NCI-H2029 treated with DMSO at 0.1 percent for 48 hours (cell line): ENCODE measurements around the gene PLPP3.

ENCODE experiments used
- DNase-seq: peaks from one replicate; lab custom pipeline; 2025; lab: John Stamatoyannopoulos, UW

Gene PLPP3

DNA sequence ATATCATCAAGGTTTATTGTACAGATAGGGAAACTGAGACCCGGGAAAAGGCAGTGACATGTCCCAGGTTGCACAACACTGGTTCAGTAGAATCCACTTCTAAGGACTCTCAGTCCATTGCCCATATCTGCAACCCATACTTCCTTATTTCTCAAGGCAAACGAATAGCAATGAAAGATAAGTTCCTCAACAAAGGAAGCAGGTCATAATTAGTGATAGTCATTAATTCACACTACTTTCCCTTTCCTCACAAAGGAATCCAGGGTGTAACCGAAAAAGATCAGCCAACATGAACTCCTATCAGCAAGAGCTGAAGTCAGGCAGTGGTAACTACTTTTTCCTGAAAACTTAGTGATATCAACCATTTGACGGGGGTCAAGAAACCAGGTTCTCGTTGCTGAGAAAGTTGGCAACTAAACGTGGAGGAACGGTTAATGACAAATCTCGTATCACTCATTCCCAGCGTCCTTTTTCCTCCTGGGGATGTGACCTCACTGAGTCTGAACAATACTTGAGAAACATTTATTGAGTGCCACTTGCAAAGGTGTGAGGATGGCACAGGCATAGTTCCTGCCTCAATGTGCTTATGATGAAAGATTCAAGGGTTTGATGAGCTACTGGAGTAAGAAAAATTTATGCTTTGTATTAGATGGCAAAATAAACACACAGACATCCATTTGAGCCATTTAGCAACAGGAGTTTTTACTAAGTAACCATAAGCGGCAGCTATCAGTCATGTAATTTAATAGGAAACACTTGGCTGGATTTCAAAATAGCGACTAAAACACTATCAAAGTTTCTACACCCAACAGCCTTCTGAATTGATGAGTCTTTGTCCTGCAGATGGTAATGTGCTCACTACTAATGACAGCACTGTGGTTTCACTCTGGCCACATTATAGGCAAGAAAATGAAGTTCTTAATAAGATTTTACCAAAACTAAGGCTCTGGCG, 82.3 kb downstream of the PLPP3 start:
- no peak for DNase-seq

DNA sequence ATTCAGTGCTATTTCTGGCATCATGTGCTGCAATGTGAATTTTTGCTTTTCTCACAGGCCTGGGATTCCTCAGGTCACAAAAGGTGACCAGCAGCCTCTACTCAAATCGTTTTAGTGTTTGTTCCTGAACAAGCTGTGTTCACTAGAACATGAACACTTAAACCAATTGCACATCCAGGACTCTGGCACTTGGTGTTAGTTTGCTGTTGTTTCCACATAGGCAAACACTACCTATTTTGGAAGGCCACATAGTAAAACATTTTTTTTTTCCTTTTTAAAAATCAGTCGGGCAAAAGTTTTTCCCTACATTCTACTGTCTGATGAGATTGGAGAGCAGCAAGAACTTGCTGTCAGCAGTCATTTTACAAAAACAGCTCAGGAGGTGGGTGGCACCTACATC, 83.2 kb downstream of the PLPP3 start:
- DNase-seq, result no peak

DNA sequence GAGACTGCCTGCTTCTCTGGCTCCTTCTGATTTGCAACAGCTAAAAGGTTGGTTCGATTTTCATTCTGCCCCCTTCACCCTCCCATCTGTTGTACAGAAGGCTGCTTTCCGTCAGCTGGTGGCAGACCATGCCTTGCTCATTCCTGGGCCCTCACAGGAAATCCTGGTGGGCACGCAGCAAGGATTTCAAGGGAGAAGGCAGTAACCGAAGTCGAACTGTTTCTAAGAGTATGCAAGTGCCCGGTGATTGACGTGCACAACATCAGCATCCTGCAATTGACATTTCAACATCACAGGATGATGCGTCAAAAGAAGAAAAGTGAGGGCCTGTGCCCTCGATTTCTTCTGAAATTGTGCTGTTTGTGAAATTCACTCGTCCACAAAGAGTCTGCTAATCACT, 83.8 kb downstream of the PLPP3 start:
- no peak for DNase-seq

DNA sequence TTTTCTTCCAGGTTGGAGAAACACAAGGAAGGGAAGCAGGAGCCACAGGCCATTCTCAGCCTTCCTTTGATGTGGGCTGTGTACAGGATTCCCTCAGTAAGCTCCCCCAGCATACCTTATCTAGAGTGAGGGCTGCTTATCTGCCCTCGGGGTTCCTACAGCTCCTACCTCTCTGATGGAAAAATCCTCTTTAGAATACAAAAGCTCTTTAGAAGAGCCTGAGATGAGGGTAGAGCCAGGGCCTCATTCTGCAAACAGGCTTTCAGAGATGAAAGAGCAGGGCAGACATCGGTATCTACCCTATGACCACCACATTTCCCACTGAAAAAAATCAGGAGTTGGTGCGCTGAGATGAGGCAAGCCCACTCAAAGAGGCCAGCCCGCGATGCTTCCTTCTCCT, 85.1 kb downstream of the PLPP3 start:
- DNase-seq, result no peak

DNA sequence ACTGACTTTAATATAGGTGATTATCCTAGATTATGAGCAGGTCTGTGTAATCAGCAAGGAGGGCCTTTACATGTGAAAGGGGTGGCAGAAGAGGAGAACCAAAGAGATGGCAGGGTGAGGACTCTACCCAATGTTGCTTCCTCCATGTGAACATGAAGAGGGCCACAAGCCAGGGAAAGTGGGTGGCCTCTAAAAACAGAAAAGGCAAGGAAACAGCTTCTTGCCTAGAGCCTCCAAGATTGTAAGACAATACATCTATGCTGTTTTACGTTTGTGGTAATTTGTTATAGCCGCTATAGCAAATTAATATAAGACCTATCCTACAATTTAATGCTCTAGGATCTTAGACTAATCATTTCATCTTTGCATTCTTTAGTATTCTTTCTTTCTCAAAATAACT, 85.5 kb downstream of the PLPP3 start:
- no peak for DNase-seq

DNA sequence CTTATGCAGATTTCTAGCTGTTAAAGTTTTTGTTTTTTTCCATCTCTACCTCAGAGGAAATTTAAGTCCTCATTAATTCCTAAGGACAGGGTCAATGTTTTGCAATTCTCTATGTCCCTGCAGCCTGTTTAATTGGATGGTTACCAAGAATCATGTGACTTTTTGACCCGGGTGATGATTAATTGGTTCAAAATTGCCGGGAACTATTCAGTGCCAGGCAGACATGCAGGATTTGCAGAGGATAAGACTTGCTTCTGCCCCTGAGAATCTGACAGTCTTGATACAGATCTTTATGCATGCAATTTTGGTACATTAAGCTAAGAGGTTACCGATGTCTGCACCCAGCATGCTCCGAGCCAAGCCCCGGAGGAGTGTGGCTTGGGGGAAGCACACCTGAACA, 87.9 kb downstream of the PLPP3 start:
- DNase-seq, result no peak

DNA sequence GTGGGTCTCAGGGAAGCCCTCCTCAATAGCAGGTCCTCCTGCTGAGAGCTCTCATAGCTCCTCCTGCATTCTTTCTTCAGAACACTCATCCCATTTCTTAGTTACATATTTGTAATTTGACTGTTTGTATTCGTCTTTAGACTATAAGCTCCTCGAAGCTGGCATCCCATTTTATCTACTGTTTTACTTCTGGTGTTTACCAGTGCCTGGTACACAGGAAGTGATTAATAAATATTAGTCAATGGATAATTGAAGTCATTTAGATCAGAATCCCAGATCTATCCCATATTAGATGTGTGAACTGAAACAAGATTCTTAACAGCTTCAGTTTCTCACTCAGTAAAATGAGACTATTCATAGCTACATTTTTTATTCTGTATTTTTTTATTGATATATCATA, 88.7 kb downstream of the PLPP3 start:
- DNase-seq, result no peak

DNA sequence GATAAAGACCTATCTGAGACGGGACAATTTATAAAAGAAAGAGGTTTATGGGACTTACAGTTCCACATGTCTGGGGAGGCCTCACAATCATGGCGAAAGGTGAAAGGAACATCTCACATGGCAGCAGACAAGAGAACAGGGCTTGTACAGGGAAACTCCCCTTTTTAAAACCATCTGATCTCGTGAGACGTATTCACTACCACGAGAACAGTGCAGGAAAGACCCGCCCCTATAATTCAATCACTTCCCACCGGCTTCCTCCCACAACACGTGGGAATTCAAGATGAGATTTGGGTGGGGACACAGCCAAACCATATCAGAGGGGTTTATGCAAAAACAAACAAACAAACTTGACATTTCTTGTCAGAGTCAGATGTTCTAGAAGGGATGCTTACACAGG, 89.7 kb downstream of the PLPP3 start:
- no peak for DNase-seq

DNA sequence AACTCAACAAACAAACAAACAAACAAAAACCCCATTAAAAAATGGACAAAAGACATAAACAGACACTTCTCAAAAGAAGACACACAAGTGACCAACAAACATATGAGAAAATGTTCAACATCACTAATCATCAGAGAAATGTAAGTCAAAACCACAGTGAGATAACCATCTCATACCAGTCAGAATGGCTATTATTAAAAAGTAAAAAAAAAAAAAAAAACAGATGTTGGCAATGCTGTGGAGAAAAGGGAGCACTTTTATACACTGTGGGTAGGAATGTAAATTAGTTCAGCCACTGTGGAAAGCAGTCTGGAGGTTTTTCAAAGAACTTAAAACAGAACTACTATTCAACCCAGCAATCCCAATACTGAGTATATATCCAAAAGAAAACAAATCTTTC, 94.7 kb downstream of the PLPP3 start:
- DNase-seq, result no peak

DNA sequence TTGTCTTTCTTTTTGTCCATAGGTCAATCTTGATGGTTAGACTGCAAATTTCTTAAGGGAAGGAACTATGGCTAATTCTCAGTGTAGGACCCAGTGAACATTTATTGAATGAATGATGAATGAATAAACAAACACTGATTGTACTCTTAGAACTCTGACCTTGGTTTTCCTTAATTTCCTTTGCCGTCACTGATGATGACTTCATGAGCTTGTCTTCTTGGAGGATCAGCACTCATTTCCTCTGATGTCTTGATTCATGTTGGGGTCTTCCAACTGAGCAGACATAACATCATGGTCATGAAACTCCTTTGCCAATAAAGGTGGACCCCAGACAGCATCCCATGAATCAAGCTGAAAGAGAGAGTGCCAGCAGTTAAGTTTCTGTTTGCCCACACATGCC, 96.3 kb downstream of the PLPP3 start:
- DNase-seq, result no peak

DNA sequence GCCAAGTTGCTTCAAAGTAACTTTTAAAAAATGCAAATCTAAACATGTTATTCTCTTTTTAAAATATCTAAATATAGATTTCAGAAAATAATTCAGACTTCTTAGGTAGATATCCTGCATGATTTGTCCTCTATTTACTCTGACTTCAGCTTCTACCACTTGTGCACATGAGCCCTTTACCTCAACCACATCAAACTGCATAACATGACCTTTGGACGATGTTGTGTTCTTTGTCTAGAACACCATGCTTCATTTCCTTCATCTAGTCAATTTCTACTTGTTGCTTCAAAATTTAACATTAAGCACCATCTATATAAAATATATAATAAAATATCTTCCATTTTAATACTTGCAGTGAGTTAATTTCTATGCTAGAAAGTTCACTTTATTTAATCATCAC, 96.9 kb downstream of the PLPP3 start:
- DNase-seq, result no peak

DNA sequence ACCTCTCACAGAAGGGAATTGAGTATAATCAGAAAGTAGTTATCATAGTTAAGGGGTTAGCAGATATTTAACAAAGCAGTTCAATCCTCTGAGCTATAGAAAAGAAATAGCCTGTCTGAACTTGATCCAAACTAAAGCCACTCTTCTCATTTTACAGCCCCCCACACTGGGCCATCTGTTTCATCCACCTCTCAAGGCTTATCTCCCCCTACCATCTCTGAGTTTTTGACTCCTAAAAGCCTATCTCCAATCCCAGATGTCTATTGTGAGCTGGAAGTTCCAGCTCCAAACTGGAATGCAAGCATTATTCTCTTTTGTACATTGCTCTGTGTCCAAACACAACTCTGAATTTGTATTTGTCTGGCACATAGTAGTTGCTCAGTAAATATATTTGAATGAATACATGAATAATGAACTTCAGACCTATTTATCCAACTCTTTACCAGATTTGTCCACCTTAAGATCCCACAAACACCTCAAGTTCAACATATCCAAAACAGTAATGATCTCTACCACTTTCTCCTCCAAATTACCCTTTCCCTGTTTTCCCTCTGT, 98.1 kb downstream of the PLPP3 start:
- no peak for DNase-seq

DNA sequence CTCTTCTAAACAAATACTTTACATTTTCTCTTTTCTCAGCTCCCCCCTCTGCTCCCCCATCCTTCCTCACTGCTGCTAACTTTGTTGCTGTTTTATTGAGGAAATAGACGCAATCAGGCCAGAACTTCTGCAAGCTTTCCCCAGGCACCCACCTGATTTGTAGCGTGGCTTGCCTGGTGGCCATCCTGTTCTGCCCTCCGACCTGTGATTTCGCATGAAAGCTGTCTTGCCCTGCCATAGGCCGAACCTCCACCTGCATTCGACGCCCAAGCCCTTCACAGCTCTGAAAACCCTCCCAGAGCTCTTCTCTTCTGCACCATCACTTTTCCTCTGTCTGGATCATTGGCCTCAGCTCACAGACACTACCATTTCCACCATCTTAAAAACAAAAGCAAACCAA, 100.6 kb downstream of the PLPP3 start:
- no peak for DNase-seq

DNA sequence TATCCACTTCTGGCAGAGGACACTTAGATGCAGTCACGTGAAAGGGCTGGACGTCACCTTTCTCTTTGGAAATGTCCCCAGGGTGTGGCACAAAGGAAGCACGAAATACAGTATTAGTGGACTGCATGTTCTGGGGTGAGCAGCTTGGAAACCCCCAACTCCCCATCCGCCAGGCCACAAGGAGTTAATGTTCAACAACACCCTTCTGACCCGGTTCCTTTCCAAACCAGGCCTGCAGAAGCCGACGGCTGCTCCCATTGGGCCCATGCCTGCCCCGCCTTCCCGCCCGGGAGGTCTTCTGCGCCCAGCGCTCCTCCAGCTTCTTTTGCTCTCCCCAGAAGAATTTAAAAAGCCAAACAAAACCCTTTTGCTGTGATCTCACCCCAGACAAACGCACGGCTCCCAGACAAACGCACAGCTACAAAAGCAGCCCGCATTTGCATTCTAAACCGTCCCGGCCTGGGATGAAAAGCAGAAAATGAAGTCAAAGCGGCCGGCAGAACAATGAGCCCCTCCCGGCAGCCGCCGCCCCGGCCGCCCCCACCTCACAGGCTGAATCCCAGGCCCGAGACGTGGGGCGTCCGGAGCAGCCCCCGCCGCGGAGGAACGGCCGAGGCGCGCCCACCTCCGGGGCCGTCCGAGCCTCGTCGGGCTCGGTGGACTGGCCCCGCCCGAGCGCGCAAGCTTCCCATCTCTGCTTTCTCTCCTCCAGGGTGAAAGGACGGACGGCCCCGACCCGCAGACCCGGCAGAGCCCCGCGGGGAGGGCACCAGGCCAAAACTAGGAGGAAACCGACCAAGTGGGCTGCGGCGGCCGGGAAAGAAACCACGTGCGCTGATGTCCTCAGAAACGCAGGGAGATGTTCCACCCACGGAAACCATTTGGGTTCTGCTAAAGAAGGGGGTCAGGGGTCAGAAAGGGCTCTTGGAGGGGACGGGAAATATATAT, 101.9 kb downstream of the PLPP3 start:
- no peak for DNase-seq

DNA sequence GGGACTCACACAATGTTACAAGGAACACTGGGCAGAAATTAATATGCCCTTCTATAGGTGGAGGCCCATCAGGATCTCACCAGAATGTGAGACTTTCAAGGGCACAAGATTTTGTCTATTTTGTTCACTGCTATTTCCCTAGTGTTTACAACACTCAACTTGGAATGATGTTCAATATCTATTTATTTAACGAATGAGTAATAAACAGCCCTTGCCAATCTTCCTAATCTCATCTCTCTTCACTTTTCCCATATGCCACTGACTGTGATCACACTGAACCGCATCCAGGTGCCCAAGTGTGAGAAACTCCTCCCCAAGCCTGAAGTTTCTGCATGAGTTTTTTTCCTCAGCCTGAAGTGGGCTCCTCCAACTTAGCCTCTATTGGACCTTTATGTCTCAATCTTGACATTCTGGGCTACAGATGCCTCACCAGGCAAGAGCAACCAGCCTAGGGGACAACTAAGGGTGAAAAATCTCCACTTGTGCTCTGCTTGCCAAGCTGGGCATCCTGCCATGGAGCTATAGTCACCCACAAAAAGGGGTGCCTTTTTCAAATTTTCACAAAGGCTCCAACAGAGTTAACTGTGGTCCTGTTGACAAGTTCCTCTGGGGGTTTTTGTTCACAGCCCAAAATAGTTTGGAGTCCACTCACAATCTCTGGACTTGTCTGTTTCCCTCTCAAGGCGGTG, 105.6 kb downstream of the PLPP3 start:
- no peak for DNase-seq

DNA sequence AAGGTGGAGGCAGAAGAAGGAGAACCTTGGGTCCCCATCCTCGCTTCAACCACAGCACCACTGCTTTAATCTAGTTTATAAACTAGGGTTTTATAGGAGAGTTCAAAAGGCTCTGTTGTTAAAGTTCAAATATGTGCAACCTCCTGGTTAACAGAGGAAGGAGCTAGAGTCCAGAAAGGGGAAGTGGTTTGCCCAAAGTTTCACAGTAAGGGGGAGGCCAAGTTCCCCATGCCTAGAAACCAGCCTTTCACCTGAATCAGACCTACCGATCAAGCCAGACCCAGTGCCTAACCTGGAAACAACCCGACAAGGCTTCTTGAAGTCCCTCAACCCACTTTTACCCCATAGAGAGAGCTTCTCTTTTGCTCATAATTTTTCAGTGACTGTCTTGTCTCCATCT, 106.5 kb downstream of the PLPP3 start:
- DNase-seq, result no peak

DNA sequence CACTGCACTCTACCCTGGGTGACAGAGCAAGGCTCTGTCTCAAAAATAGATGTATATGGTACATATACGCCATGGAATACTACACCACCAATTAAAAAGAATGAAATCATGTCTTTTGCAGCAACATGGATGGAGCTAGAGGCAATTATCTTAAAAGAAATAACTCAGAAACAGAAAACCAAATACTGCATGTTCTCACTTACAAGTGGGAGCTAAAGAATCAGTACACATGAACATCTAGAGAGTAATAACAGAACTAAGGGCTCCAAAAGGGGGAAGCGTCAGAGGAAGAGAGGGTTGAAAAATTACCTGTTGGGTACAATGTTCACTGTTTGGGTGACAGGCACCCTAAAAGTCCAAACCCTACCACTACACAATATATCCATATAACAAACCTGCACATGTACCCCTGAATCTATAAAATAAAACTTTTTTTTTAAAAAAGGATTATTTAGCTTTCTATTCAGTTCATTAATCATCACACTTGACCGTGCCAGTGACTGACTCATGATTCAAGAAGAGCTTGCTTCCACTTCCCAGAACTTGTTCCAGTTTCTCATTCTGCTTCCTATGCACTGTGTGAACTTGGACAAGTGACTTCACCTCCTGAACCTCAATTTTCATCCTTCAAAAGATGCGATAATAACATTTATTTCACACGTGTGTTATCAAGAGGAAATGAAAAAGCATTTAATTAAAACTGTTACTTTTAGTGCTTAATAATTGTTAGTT, 109.6 kb downstream of the PLPP3 start:
- DNase-seq, result no peak

DNA sequence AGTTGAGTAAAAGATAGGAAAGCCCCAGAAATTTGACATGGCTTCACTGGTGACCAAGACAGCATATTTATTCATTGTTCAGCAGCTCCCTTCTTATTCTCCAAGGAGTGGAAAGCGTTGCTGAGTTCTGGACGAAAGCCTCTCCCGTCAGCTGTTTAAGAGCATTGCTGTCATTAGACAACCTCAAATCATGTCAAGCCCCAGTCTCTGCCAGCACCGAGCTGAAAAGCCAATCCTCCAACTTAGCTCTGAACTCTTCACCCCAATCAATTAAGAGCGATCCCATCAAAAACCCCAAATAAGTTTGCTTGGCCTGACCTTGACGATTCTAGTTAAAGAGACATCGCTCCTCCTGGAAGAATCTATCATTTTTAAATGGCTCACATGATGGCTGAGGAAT, 110.8 kb downstream of the PLPP3 start:
- no peak for DNase-seq

DNA sequence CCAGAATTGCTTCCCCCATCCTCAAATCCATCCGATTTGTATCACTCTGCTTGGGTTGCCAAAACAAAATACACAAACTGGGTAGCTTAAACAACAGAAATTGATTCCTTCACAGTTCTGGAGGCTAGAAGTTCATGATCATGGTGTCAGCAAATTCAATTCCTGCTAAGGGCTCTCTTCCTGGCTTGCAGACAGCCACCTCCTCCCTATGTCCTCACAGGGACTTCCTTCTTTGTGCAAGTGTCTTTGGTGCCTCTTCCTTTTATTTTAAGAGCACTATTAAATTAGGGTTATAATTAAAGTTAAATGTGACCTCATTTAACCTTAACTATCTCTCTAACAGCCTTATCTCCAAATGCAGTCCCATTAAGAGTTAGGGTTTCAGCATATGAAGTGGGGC, 112.8 kb downstream of the PLPP3 start:
- DNase-seq, result no peak

DNA sequence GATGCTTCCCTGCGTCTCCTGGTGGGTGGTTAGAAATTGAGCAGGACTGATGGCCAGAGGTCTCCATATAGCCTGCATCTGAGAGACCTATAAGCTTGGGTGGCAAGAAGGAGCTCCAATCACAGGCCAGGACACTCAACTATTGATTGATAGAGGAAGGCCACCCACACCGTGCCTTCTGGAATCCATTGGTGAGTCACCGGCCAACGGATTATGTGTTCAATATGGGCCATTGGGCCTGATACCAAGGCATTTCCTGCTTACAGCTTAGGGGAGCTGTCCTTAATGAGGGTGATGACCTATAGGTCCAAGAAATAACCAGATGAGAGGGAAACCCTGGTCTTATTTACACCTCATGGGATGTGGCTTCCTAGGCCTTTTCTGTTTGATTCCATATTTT, 115.1 kb downstream of the PLPP3 start:
- no peak for DNase-seq

DNA sequence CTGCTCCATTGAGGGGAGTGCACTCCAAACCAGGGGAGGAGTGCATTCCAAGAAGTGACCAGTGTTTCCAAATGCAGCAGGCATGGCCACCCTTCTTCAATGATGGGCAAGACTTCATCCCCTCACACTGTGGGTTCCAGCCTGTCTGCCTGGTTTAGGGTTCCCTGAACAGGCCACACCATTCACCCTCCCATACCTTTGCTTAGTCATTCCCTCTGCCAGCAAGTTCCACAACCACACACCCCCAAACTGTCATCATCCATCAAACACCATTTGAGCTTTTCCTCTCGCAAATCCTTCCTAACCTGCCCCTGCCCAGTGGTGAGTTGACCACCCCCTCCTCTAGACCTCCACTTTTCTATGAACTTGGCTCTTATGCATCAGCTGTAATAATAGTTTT, 116.0 kb downstream of the PLPP3 start:
- DNase-seq, result no peak
